OCI-LY7 (cell line): Measurements from ENCODE around the gene IDH2. TPM values are rescaled to one million over a fixed set of nuclear protein-coding genes. Genes with fewer than 3 reads are reported as not detected.

ENCODE experiments used
- BruUV-seq: library from RNA; stranded (reverse); fragments of 400-500 nt; replicated peaks from 2 replicates; lab custom pipeline; 2021; lab: Mats Ljungman, UMichigan
- CTCF ChIA-PET: fragments of 300-600 bp; sonication (Branson Sonifier 250); formaldehyde crosslinking; loops from one replicate; lab custom pipeline; 2022; ENCODE audit warnings: antibody characterized with exemption; ENCODE audit not compliant: unreplicated experiment; lab: Charles Lee
- POLR2A ChIA-PET: fragments of 300-600 bp; sonication (Branson Sonifier 250); formaldehyde crosslinking; loops from one replicate; lab custom pipeline; 2022; ENCODE audit warnings: antibody characterized with exemption; lab: Charles Lee
- DNase-seq: peaks from one replicate; pipeline ENCODE4 v3.0.0-alpha.2; 2015; ENCODE audit warnings: low spot score
- H2AFZ ChIP-seq: fragments of 200-600 bp; sonication (generic), shearing (Covaris generic); 2 replicates; pipeline ENCODE4 v1.6.1; 2014; ENCODE audit warnings: mild to moderate bottlenecking, antibody characterized with exemption, low read length, moderate library complexity
- H3K27ac ChIP-seq: fragments of 200-600 bp; sonication (generic); 2 replicates; pipeline ENCODE4 v1.5.1; 2014; ENCODE audit warnings: mixed run types, low read depth, mild to moderate bottlenecking, moderate library complexity, low read length, inconsistent platforms; ENCODE audit not compliant: poor library complexity, severe bottlenecking
- H3K36me3 ChIP-seq: fragments of 200-600 bp; sonication (generic); 2 replicates; pipeline ENCODE4 v1.6.1; 2014; ENCODE audit warnings: mild to moderate bottlenecking, antibody characterized with exemption, low read length, moderate library complexity, mixed read lengths; ENCODE audit not compliant: insufficient read depth
- H3K4me1 ChIP-seq: fragments of 200-600 bp; sonication (generic); 2 replicates; pipeline ENCODE4 v1.5.1; 2014; ENCODE audit warnings: mild to moderate bottlenecking, low read length; ENCODE audit not compliant: insufficient read depth, poor library complexity, severe bottlenecking
- H3K4me2 ChIP-seq: fragments of 200-600 bp; sonication (generic); 2 replicates; pipeline ENCODE4 v1.6.1; 2014; ENCODE audit warnings: mild to moderate bottlenecking, low read length
- H3K4me3 ChIP-seq: fragments of 200-600 bp; sonication (generic); 2 replicates; pipeline ENCODE4 v1.5.1; 2014; ENCODE audit warnings: mild to moderate bottlenecking, low read depth, low read length; ENCODE audit not compliant: poor library complexity, severe bottlenecking
- H3K79me2 ChIP-seq: fragments of 200-600 bp; sonication (generic); 2 replicates; pipeline ENCODE4 v1.6.1; 2016; ENCODE audit warnings: low read depth, mild to moderate bottlenecking, low read length, moderate library complexity, mixed read lengths; ENCODE audit not compliant: insufficient read depth
- H3K9me2 ChIP-seq: fragments of 200-600 bp; sonication (generic); 2 replicates; pipeline ENCODE4 v1.6.1; 2016; ENCODE audit warnings: mild to moderate bottlenecking, low read length, mixed read lengths; ENCODE audit not compliant: insufficient read depth
- H3K9me3 ChIP-seq: fragments of 200-600 bp; sonication (generic); 2 replicates; pipeline ENCODE4 v1.6.1; 2014; ENCODE audit warnings: mild to moderate bottlenecking, mixed run types, low read length, mixed read lengths
- H4K20me1 ChIP-seq: fragments of 200-600 bp; sonication (generic); 2 replicates; pipeline ENCODE4 v1.6.1; 2014; ENCODE audit warnings: mild to moderate bottlenecking, antibody characterized with exemption, low read length, moderate library complexity, mixed read lengths; ENCODE audit not compliant: insufficient read depth
- CTCF ChIP-seq: fragments of 200-600 bp; sonication (generic); conservative IDR thresholded peaks from 2 replicates; pipeline ENCODE4 v1.5.1; 2014; ENCODE audit warnings: mild to moderate bottlenecking, antibody characterized with exemption, low read length, moderate library complexity, mixed read lengths
- EZH2phosphoT487 ChIP-seq: fragments of 200-600 bp; sonication (generic); IDR thresholded peaks from 2 replicates; pipeline ENCODE4 v1.6.1; 2018; ENCODE audit warnings: low read depth, borderline replicate concordance, mild to moderate bottlenecking, mixed run types, antibody characterized with exemption, low read length, moderate library complexity, mixed read lengths
- intact Hi-C: fragments of 100-400 bp; cut with micrococcal nuclease; formaldehyde crosslinking; loops from one replicate; pipeline ENCODE4 v1.10.0; 2022; ENCODE audit not compliant: unreplicated experiment
- total RNA-seq, 2 experiments: library from RNA; depleted of rRNA in 1 of 2; stranded (reverse); fragments of >200 nt in 1 of 2; shearing (Covaris generic) in 1 of 2; gene quantifications; 2 replicates each; pipeline ENCODE4 v1.2.3, GENCODE V29; 2014 to 2022

IDH2 gene
- total RNA-seq, 2 experiments from 2014 or later, result 220 to 224 TPM

- no peak for DNase-seq
- intact Hi-C loops, result no loop called here
- Histone ChIP-seq H3K4me1 (peaks cover 55% of the 10 kb centered on the region), H2AFZ (no peak overlapping the region), H3K4me2 (no peak overlapping the region), H3K9me3 (no peaks in the 10 kb centered on the region), H3K9me2 (no peaks in the 10 kb centered on the region), H3K79me2 (no peaks in the 10 kb centered on the region), H3K27ac (no peak overlapping the region), H4K20me1 (no peaks in the 10 kb centered on the region), H3K36me3 (no peaks in the 10 kb centered on the region), H3K4me3 (no peak overlapping the region)
- CTCF ChIA-PET, result interaction anchor here (0.5 to 0.7 kb wide), 3 partner anchors 200 to 795 kb away, joined by 3 to 14 read pairs (median 3); no protein-coding TSS in a partner anchor
- POLR2A ChIA-PET, result interaction anchor here (1.3 kb wide), 1 partner anchor 9 kb away, joined by 5 read pairs; no protein-coding TSS in a partner anchor
- no peak for TF ChIP-seq CTCF
- TF ChIP-seq EZH2phosphoT487, result no peak
- no TSS peak for BruUV-seq
These were observed 65.9 kb downstream of the IDH2 start for GRCh38 chr15:90036343-90036742.

DNA sequence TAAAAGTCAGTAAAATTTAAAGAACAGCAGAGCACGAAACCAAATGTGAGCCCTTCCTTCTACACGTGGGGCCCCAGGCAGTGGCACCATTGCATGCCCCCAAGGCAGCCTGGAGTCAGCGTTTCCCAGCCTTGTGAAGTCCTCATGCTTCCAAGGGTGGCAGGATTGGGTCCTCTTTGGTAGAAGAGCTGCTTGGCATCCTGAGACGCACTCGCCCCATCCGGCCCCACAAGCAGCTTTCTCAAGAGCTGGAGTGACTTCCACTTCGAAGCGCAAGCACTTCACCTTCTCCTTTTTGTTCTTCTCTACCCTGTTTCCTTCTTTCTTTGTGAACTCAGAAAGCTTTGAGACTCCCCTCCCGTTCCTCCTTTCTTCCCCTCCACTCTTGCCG lies 66.4 kb downstream of the IDH2 start:
- POLR2A ChIA-PET, result interaction anchor here (1.3 kb wide), 1 partner anchor 10 kb away, joined by 5 read pairs; no protein-coding TSS in a partner anchor
- Histone ChIP-seq H3K4me3 (no peak overlapping the region), H3K27ac (no peak overlapping the region), H3K9me3 (no peaks in the 10 kb centered on the region), H3K9me2 (no peaks in the 10 kb centered on the region), H2AFZ (no peak overlapping the region), H3K36me3 (no peaks in the 10 kb centered on the region), H4K20me1 (no peaks in the 10 kb centered on the region), H3K4me2 (no peak overlapping the region), H3K79me2 (no peaks in the 10 kb centered on the region), H3K4me1 (peaks cover 56% of the 10 kb centered on the region)
- TF ChIP-seq EZH2phosphoT487 (no peak), CTCF (no peak)
- no peak for DNase-seq
- BruUV-seq, result no TSS peak
- intact Hi-C loops, result no loop called here
- CTCF ChIA-PET, result interaction anchor here (0.5 kb wide), 1 partner anchor 200 kb away, joined by 3 read pairs; no protein-coding TSS in a partner anchor

- H3K4me3 ChIP-seq, result no peak overlapping the region
- intact Hi-C loops, result no loop called here
- no peak for DNase-seq
- BruUV-seq, result no TSS peak
- H3K9me2 ChIP-seq, result no peaks in the 10 kb centered on the region
- H3K27ac ChIP-seq, result no peak overlapping the region
- H3K4me2 ChIP-seq, result no peak overlapping the region
- no peaks in the 10 kb centered on the region for H3K79me2 ChIP-seq
- ChIA-PET CTCF (no interaction called here), POLR2A (interaction anchor here (0.6 kb wide), 2 partner anchors 169 to 226 kb away, joined by 3 to 4 read pairs; no protein-coding TSS in a partner anchor)
- no peaks in the 10 kb centered on the region for H3K9me3 ChIP-seq
- H4K20me1 ChIP-seq, result no peaks in the 10 kb centered on the region
- no peaks in the 10 kb centered on the region for H3K36me3 ChIP-seq
- no peak overlapping the region for H2AFZ ChIP-seq
- peaks cover 50% of the 10 kb centered on the region for H3K4me1 ChIP-seq
- TF ChIP-seq EZH2phosphoT487, result no peak
These were observed 67.0 kb downstream of the IDH2 start for GRCh38 chr15:90035095-90035839.
